ENCODE results near the gene LAT. TPM values are rescaled to one million over a fixed set of nuclear protein-coding genes. Genes with fewer than 3 reads are reported as not detected.
"Not testable (repeated sequence)": the region's sequence is repeated elsewhere in the genome, so short reads cannot be mapped to it uniquely, and the experiment has no call there.

Gene LAT
- 0.62 TPM for total RNA-seq

GRCh38 chr16:28984619-28985135 is at the start of gene LAT:
TSS of gene LAT (plus strand) at chr16:28985052. CDS start at chr16:28985418, 366 bp downstream.
- DNase-seq, result no peak

DNA sequence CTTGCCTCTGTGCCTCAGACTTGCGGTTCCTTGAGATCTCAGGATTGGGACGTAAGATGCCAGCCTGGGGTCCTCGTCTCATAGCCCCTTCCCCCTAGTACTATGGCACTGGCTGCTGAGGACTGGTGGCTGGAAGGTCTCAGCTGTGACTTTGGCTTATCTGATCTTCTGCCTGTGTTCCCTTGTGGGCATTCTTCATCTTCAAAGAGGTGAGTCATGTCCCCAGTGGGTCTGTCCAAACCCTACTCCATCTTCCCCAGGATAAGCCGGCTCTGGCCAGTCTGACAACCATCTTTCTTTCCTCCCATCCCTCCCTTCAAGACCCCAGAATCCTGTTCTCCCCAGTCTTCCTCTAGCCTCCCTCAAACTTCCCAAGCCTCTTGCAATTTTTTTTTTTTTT is 49.5 kb upstream of the LAT start:
- DNase-seq, result no peak

GRCh38 chr16:28935924-28936783 is 48.7 kb upstream of the LAT start:
- DNase-seq, result peak; percentile 18

- no peak for DNase-seq
Observed at GRCh38 chr16:28936784-28937155, 48.1 kb upstream of the LAT start.

DNA sequence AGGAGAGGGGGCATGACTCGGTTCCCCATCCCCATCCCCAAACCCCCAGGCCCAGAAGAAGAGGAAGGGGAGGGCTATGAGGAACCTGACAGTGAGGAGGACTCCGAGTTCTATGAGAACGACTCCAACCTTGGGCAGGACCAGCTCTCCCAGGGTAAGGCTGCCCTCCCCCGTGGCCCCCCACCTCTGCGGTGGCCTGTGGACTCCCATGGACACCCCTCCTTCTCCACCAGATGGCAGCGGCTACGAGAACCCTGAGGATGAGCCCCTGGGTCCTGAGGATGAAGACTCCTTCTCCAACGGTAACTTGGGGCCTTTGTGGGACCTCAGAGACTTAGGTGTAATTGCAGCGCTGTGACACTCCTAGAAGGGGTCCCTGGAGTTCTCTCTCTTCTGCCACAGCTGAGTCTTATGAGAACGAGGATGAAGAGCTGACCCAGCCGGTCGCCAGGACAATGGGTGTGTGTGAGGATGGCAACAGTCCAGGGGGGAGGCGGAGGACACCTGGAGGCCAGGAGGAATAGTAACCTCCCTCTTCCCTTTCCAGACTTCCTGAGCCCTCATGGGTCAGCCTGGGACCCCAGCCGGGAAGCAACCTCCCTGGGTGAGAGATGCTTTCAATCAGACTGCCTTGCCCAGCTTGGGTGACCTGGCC is 47.5 kb upstream of the LAT start:
- DNase-seq, result no peak

DNA sequence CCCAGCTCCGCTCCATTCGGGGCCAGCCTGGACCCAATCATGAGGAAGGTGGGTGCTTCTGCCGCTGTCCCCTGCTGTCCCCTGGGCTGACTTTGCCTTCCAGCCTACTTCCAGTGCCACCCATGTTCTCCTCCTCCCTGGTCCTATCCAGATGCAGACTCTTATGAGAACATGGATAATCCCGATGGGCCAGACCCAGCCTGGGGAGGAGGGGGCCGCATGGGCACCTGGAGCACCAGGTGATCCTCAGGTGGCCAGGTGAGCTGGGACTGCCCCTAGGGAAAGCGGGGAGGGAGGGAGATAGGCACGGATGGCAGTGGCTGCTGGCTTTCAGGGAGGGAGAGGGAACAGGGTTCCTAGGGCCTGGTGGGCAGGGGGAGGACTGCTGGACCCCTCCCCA is 46.1 kb upstream of the LAT start:
- DNase-seq, result no peak

DNA sequence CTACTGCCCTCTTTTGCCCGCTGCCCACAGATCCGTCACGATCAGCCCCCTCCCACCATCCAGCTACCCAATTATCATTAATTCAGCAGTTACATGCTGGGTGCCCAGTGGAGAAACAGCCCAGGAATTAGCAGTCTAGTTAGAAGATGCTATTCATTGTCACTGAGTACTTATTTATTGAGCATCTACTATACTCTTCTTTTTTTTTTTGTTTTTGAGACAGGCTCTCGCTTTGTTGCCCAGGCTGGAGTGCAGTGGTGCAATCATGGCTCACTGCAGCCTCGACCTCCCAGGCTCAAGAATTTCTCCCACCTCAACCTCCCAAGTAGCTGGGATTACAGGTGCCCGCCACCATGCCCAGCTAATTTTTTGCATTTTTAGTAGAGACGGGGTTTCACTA is 45.0 kb upstream of the LAT start:
- not testable (repeated sequence) for DNase-seq

DNA sequence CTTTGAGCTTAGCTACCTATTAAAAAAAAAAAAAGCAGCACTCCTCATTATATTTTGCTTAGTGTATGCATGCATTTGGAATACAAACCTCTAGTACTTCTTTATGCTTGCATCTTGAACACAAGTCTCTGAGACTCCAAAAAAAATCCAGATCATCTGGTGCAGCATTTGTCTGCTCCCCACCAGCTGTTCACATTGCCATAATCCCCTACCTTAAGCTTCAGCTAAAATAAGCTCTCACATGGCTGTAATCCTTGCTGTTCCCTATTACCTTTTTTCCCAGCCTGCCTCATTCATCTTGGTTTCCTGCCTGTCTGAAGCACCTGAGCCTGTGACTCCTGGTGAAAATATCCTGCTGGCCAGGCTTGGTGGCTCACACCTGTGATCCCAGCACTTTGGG is 41.6 kb upstream of the LAT start:
- no peak for DNase-seq

GRCh38 chr16:28946681-28947080 is 38.2 kb upstream of the LAT start:
- DNase-seq, result no peak

DNA sequence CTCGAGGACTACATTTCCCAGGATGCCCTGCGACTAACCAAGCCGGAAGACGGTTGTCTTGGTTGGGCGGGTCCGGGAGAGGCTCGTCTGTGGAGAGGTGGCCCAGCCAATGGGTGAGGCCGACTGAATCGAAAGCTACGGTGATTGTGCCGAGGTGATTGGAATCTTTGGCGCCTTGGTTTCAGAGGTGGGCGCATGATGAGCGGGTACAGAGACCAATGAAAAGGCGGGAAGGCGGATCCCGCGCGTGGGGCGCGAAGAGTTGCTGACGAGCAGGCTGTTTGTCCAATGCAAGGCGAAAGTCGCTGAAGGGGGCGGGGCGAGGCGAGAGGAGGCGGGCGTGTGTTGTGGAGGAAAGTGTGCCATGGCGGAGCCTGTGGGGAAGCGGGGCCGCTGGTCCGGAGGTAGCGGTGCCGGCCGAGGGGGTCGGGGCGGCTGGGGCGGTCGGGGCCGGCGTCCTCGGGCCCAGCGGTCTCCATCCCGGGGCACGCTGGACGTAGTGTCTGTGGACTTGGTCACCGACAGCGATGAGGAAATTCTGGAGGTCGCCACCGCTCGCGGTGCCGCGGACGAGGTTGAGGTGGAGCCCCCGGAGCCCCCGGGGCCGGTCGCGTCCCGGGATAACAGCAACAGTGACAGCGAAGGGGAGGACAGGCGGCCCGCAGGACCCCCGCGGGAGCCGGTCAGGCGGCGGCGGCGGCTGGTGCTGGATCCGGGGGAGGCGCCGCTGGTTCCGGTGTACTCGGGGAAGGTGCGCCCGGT is 34.0 kb upstream of the LAT start, which contains the start of gene NFATC2IP:
NFATC2IP (plus strand) TSS at position 290 of the 762 bp plus-strand sequence; CDS start at position 365, 75 bp downstream.
- DNase-seq, result peak; percentile 100

DNA sequence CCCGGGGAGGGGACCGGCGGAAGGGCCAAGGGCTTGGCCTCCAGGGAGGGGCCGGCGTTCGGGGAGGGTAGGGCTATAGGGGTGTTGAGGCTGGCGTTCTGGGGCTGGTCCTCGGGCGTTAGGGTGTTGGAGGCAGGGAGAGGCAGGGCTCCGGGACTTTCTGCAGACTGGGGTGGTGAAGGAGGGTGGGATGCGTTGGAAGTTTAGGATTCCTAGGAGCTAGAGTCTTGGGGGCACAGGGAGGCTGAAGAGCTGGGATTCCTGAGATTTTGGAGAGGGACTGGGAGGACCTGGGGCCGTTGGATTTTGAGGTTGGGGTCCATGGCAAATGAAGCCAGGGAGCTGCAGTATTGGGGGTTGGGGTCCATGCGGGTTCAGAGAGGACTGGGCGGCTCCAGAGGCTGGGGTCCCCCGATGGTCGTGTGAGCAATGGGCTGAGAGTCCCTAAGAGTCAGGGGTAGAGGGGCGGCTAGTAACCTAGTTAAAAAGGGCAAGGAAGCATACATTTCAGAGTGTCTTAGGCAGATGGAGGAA is 33.4 kb upstream of the LAT start:
- DNase-seq, result no peak

- DNase-seq, result no peak
Observed at GRCh38 chr16:28958216-28958615, 26.6 kb upstream of the LAT start.

- no peak for DNase-seq
Observed at GRCh38 chr16:28958836-28959235, 26.0 kb upstream of the LAT start.

GRCh38 chr16:28964072-28964471 is 20.8 kb upstream of the LAT start:
- no peak for DNase-seq

GRCh38 chr16:28964496-28964895 is 20.4 kb upstream of the LAT start:
- DNase-seq, result no peak

DNA sequence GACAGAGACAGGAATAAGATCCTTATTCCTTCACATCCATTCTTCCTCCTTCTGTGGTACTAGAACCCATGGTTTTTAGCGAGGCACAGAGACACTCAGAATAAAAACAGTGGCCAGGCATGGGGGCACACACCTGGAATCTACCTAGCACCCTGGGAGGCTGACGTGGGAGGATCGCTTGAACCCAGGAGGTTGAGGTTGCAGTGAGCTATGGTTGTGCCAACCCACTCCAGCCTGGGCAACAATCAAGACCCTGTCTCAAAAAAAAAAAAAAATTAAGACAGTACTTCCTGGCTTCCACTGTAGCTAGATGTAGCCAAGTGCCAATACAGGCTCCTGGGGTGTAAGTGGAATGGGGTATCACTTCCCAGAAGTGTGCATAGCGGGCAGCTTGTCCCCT is 17.7 kb upstream of the LAT start:
- no peak for DNase-seq

- not testable (repeated sequence) for DNase-seq
Observed at GRCh38 chr16:28969696-28970095, 15.2 kb upstream of the LAT start.

- peak; percentile 30 for DNase-seq
Observed at GRCh38 chr16:28974007-28974436, 10.8 kb upstream of the LAT start.

DNA sequence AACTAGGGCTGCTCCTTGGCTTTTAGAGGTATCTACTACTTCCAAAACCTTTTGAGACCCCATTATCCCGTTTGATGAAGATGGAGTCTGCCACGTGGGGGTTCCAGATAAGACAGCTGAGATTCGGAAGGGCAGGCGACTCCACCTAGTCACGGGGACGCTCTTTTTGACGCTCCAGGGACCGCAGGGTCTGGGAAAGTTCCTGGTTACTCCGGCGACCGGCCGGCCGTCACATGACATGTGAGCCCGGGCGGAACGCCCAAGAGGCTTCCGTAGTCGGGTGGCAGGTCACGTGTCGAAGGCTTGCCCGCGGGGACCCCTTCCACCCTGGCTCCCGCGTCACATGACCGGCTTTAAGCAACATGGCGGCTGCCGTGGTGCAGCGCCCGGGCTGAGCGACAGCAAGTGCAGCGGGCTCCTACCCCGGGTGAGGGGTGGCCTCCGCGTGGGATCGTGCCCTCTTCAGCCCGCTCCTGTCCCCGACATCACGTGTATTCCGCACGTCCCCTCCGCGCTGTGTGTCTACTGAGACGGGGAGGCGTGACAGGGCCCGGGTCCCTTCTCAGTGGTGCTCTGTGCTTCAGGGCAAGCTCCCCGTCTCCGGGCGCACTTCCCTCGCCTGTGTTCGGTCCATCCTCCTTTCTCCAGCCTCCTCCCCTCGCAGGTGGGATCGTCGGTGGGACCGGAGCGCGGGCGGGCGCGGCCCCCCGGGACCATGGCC is 10.3 kb upstream of the LAT start, which contains the start of gene SPNS1:
SPNS1 (plus strand) TSS at position 342 of the 721 bp plus-strand sequence; CDS start at position 716, 374 bp downstream.
- peak; percentile 94 for DNase-seq

- no peak for DNase-seq
Observed at GRCh38 chr16:28975158-28975599, 9.7 kb upstream of the LAT start.

Measured in occipital lobe (tissue), 2 donors.